HG03558 (cell line): ENCODE data around the gene MARVELD3.
"Not testable (repeated sequence)": the region's sequence is repeated elsewhere in the genome, so short reads cannot be mapped to it uniquely, and the experiment has no call there.

Source experiments
- ATAC-seq: cut with Tn5 transposase; IDR thresholded peaks from one replicate; pipeline ENCODE4 v1.9.1; 2021; ENCODE audit warnings: moderate number of reproducible peaks; ENCODE audit not compliant: unreplicated experiment; ENCODE audit errors: extremely low read depth

MARVELD3 gene, protein sequence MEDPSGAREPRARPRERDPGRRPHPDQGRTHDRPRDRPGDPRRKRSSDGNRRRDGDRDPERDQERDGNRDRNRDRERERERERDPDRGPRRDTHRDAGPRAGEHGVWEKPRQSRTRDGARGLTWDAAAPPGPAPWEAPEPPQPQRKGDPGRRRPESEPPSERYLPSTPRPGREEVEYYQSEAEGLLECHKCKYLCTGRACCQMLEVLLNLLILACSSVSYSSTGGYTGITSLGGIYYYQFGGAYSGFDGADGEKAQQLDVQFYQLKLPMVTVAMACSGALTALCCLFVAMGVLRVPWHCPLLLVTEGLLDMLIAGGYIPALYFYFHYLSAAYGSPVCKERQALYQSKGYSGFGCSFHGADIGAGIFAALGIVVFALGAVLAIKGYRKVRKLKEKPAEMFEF

DNA sequence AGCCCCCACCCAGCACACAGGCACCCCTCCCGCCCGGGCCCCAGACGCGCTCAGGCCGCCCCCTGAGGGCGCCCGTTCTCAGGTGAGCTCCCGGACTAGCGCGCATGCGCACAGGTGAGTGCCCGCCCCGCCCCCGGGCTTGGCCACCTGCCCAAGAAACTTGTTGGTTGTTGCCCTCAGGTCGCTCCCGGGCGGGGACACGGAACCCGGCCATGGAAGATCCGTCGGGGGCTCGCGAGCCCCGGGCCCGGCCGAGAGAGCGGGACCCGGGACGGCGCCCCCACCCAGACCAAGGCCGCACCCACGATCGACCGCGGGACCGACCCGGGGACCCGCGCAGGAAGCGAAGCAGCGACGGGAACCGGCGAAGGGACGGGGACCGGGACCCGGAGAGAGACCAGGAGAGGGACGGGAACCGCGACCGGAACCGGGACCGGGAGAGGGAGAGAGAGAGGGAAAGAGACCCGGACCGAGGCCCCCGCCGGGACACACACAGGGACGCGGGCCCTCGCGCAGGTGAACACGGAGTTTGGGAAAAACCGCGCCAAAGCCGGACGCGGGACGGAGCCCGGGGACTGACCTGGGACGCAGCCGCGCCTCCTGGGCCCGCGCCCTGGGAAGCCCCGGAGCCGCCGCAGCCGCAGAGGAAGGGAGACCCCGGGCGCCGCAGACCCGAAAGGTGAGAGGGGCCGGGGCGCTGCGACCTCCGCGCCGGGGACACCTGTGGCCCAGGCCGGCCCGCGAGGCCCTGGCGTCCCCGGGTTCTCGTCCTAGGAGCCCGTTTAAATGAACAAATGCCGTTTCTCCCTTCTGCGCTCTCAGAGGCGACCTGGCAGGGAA, at the start of gene MARVELD3:
TSS of gene MARVELD3 (plus strand) at position 167 of the 840 bp plus-strand sequence. CDS start at position 213, 46 bp downstream.
- no peak for ATAC-seq

DNA sequence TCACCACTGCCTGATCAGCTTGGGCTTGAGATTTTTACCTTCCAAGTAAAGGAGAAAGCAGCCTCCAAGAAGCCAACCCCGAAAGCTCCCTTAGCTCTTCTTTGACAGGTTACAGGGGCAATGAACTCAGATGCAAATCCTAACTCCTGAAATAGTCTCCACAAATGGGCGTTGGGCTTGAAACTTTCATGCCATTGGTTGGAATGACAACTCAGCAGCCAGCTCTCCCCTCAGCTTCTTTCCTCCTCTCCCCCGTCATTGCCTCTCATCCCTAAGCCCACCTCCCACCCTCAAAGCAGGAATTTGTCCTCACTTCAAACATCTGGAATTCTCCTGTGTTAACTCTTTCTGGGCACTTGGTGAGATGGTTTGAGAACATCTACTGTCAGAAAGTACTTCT, 49.0 kb upstream of the MARVELD3 start, which contains the start of gene TAT:
TSS of gene TAT (minus strand) at position 122 of the 400 bp plus-strand sequence. CDS start 677 bp downstream, outside the sequence.
- no peak for ATAC-seq

DNA sequence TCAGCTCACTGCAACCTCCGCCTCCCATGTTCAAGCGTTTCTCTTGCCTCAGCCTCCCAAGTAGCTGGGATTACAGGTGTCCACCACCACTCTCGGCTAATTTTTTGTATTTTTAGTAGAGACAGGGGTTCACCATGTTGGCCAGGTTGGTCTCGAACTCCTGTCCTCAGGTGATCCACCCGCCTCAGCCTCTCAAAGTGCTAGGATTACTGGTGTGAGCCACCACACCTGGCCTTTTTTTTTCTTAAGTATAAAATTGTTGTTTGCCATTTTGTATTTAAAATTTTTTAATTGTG, 43.5 kb upstream of the MARVELD3 start:
- ATAC-seq, result not testable (repeated sequence)

DNA sequence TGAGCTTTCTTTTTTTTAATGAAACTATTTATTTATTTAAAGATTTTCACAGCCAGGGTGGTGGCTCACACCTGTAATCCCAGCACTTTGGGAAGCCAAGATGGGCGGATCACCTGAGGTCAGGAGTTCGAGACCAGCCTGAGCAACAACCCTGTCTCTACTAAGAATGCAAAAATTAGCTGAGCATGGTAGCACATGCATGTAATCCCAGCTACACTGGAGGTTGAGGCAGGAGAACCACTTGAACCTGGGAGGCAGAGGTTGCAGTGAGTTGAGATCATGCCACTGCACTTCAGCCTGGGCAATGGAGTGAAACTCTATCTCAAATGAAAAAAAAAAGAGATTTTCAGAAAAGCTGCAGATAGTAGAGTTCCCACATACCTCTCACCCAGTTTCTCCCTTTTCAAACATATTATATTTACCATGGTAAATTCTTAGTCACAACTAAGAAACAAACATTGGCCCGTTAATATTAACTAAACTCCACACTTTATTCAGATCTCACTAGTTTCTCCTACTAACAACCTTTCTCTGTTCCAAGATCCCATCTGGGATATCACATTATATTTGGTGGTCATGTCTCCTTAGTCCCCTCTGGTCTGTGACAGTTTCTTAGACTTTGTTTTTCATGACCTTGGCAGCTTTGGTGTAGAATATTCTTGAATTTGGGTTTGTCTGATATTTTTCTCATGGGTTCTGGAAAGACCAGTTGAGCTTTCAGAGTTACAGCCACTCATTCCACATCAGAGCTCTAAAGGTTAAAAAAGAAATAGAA, 41.3 kb upstream of the MARVELD3 start:
- ATAC-seq, result no peak

DNA sequence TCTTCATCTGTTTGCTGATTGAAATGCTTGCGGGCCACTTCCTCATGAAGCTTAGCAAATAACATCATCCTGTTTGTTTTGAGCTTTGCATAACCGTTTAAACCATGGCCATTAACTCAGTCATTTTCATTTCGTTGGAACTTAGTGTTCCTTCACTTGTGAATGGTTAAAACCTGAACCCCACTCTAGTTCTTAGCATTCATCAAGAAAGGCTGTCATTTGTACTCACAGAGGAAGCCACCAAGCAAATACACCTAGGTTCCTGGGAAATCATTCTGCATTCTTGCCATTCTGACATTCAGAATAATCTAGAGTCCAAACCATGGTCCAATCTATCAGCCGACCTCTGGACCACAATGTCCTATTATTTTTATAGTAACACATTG, 40.7 kb upstream of the MARVELD3 start:
- ATAC-seq, result no peak

DNA sequence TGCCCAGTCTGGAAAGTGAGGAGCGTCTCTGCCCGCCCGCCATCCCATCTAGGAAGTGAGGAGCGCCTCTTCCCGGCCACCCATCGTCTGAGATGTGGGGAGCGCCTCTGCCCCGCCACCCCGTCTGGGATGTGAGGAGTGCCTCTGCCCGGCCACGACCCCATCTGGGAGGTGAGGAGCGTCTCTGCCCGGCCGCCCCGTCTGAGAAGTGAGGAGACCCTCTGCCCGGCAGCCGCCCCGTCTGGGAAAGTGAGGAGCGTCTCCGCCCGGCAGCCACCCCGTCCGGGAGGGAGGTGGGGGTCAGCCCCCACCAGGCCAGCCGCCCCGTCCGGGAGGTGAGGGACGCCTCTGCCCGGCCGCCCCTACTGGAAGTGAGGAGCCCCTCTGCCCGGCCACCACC, 36.6 kb upstream of the MARVELD3 start:
- not testable (repeated sequence) for ATAC-seq

DNA sequence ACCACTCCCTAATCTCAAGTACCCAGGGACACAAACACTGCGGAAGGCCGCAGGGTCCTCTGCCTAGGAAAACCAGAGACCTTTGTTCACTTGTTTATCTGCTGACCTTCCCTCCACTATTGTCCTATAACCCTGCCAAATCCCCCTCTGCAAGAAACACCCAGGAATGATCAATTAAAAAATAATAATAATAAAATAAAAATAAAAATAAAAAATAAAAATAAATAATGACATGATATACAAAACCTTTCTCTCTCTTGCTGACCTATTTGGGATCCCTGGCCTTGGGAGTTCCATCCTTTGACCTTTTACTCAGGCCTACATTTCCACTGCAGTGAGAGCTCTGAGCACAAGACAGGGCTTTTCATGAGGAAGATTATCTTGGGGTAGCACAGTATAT, 35.9 kb upstream of the MARVELD3 start:
- not testable (repeated sequence) for ATAC-seq

DNA sequence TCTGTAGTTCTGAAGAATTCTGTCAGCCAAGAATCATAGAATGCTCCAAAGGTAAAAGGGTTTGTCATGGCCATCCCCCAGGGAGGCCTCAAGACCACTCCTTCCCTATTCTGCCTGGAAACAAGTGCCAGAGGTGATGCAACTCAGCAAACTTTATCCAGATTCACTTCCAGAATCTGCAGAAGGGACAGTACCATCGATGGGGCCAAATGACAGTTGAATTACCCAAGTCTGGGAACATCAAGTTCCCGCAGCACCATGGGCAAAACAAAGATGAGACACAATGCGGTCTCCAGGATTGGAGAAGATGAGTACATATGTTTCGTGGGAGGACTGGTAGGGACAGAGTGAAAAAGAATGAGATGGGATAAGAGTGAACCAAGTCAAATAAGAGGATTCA, 35.4 kb upstream of the MARVELD3 start:
- no peak for ATAC-seq

DNA sequence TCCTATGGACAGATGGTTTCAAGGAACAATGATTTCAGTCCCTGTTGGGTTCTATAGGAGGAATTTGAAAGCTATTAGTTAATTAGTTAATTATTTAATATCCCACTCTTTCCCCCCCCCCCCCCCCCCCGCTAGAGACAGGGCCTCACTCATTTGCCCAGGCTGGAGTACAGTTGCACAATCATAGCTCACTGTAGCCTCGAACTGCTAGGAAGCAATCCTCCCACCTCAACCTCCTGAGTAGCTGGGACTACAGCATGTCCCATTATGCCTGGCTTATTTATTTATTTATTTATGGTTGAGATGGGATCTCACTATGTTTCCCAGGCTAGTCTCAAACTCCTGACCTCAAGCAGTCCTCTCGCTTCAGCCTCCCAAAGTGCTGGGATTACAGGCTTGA, 34.1 kb upstream of the MARVELD3 start:
- no peak for ATAC-seq

DNA sequence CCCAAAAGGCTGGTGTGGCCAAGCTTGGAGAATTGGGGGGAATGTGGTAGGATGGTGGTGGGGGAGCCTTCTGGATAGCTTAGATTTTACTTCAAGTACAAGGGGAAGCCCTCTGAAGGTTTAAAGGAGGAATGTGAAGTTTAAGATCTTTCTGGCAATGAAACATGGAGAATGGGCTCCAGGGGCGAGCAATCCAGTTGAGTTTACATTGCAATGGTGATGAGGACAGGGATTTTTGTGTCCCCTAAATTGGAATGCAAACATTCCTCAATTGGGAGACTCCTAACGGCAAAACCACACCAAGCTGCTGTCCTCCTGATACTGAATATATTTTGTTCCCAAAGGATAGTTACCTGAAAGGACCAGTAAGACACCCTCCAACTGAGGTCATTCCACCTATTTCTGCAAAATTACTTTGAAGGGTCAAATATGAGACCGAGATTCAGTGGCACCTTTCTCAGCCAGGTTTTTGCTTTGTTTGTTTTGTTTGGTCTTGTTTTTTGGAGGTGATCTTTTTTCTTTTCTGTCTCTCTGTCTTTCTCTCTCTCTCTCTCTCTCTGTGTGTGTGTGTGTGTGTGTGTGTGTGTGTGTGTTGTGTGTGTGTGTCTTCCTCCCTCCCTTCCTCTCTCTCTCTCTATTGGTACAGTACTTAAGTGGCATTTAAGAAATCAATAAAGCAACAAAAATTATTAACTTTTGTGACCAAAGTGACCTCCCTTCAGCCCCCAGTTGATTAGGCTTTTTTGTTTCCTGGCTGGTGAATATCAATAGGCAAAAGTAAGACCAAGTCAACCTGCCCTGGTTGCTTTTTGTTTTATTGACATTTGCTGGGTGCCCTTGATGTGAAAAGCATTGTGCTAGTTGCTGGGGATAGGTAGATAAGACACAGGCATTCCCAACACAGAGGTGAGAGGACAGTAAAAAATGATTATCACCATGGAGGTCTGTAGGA, 32.7 kb upstream of the MARVELD3 start:
- no peak for ATAC-seq

DNA sequence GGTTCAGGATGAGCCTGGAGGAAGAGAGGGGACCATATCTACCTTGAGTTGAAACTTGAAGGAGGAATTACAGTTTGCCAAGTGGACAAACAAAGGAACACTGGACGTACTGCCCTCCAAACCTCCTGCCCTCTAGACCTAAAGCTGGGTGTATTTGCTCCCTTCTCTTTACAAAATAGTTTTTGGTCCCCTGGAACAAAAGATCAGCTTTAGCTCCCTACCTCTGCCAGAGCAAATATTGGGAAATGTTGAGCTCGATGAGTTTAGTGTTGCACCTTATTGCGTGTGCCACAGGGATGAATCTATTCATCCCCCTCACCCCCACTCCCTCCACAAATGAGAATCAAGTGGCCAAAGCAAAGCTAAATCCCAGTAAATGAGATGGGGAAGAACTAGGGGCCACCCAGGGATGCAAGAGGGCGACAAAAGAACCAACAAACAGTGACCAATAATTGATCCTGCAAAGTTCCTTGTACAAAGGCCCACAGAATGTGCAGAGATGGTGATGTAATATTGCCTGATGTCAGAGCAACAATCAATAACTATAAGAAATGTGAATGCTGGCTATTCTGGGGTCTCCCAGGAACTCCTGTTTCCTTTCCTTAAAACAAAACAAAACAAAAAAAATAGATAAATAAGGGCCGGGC, 31.9 kb upstream of the MARVELD3 start:
- no peak for ATAC-seq

DNA sequence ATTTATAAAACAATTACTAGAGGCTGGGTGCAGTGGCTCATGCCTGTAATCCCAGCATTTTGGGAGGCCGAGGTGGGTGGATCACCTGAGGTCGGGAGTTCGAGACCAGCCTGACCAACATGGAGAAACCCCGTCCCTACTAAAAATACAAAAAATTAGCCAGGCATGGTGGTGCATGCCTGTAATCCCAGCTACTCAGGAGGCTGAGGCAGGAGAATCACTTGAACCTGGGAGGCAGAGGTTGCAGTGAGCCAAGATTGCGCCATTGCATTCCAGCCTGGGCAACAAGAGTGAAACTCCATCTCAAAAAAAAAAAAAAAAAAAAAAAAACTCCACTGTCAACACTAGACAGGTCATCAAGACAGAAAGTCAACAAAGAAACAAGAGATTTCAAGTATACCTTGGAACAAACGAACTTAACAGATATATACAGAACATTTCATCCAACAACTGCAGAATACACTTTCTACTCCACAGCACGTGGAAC, 30.6 kb upstream of the MARVELD3 start:
- ATAC-seq, result not testable (repeated sequence)

DNA sequence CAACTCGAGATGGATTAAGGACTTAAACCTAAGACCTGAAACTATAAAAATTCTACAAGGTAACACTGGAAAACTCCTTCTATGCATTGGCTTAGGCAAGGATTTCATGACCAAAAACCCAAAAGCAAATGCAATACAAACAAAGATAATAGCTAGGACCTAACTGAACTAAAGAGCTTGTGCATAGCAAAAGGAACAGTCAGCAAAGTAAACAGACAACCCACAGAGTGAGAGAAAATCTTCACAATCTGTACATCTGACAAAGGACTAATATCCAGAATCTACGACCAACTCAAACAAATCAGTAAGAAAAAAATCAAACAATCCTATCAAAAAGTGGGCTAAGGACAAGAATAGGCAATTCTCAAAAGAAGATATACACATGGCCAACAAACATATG, 27.6 kb upstream of the MARVELD3 start:
- not testable (repeated sequence) for ATAC-seq

DNA sequence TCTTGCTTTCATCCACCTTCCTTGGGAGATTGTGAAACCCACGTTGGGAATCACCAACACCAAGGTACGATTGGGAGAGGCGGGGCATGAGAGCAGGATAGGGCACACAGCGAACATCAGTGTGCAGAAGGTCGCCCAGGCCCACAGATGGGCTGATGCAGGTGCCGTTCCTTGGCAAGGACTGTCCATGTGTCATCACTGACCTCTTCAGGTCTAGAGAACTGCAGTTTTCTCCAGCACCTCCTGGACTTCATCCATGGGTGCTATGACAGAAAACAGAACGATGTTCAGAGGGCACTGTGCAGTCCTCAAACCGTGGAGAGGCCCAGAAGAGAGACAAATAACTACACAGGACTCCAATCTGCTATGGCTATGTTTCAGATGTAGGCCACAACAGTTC, 25.2 kb upstream of the MARVELD3 start:
- ATAC-seq, result no peak

DNA sequence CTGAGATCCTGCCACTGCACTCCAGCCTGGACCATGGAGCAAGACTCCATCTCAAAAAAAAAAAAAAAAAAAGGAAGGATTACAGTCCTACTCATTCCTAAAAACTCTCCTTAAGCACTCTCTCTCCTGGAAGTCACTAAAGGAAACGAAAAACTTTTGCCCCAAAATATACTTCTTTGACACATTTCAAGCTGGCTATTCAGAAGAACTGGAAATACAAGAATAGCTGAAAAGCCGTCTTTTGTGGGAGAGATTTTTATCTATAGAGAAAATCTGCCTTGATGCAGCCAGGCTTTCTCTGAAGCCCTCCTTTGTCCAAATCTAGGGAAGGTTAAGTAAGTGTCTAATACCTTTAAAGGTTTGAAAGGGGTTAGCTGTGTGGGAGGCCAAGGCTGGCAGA, 16.9 kb upstream of the MARVELD3 start:
- no peak for ATAC-seq

DNA sequence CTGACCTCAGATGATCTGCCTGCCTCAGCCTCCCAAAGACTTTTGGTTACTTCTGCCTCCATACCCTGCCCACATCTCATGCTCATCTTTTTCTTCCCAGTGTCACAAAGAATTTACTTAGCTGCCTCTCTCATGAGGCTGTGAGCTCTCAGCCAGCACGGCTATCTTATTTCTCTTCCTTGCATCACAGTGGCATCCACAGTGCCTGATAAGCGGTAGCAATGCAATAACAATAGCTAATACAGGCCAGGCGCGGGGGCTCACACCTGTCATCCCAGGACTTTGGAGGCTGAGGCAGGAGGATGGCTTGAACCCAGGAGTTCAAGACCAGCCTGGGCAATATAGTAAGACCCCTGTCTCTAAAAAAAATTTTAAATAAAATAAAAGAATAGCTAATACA, 15.5 kb upstream of the MARVELD3 start:
- ATAC-seq, result no peak

DNA sequence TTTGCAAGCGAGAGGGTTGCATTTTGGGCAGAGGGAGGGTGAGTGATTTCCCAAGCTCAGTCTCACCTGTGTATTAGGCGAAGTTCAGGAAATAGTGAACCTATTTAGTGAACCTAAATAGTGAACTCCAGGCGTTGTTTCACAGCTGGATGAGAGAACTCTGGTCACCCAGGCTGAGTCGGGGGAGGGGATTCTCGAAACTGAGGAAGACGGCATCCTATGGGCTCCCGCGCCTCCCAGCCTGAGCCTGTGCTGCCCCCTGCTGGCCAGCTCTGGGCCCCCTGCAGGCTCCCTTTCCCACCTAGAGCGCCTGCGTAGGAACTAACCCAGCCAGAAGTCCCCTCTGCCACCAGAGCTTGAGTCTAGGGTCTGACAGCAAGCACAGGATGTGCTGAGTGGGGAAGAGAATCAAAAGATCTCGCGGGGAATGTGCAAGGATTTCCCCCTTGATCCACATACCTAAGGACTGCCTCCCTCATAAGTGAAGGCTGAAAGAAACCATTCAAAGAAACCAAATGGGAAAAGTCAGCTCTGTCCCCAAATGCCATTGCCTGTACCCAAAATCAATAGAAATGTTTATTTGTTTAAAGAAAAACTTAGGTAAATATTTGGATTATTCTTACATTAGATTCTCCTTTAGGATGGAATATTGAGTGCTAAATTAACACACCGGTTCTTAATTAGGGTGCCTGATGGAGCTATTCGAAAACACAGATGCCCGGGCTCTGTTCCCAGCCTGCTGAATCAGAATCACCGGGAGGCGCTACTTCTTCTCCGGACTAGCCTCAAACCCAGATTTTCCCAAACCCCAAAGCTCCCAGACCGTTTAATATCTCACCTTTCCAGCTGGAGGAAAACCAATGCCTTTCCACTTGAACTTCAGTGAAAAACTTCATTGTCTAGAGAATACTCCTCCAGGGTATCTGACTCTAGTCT, 14.8 kb upstream of the MARVELD3 start:
- ATAC-seq, result no peak

DNA sequence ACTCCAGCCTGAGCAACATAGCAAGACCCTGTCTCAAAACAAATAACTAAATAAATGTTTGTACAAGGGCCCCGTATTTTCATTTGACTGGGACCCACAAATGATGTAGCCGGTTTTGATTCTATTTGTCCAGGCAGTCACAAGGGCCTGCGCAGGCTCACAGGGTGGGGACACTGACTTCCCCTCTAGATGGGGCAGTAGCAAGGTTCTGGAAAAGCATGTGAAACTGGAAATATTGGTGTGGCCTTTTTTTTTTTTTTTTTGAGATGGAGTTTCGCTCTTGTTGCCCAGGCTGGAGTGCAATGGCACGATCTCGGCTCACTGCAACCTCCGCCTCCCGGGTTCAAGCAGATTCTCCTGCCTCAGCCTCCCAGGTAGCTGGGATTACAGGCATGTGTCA, 11.0 kb upstream of the MARVELD3 start:
- not testable (repeated sequence) for ATAC-seq
